Hematopoietic multipotent progenitor cell treated with erythropoietin and hydrocortisone succinate and interleukin-3 and kit ligand, for 6 days (in vitro differentiated cells): ENCODE data around the gene ADORA1.

Source experiments
- DNase-seq: peaks from one replicate; pipeline ENCODE4 v3.0.0-alpha.2; 2015

Gene ADORA1

DNA sequence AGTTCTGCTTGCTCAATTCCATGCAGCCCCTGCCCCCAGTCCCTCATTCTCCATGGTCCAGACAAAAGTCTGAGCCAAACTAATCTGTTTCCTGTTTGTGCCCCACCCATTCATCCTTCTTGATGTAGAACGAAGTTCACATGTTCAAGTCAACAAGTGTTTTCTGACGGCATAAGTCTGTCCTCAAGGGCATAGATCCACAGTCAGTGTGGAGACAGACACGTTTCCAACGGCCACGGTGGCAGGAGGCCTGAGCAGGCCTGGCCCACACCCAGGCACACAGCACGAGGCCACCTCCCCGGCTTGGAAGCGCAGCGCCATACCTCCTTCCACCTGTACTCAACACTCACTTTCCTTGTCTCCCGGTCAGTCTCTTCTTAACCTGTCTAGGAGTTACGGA lies 16.1 kb downstream of the ADORA1 start:
- DNase-seq = no peak

DNA sequence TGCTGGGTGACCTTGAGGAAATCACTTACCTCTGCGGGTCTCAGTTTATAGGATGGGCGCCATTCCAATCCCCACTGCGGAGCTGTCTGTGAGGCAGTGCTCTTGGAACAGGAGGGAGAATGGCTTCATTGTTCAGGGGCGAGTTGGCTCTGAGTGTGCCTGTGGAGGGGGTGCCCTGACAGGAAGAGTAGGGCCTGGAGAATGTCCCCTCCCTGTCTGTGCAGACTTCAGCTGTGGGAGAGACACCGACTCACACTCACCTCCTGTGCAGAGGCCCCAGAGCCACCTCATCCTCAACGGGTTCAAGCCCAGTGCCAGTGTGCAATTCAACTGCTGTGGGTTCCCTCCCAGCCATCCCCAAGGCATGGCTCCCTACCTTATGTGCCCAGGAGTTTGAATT lies 17.1 kb downstream of the ADORA1 start:
- no peak for DNase-seq

DNA sequence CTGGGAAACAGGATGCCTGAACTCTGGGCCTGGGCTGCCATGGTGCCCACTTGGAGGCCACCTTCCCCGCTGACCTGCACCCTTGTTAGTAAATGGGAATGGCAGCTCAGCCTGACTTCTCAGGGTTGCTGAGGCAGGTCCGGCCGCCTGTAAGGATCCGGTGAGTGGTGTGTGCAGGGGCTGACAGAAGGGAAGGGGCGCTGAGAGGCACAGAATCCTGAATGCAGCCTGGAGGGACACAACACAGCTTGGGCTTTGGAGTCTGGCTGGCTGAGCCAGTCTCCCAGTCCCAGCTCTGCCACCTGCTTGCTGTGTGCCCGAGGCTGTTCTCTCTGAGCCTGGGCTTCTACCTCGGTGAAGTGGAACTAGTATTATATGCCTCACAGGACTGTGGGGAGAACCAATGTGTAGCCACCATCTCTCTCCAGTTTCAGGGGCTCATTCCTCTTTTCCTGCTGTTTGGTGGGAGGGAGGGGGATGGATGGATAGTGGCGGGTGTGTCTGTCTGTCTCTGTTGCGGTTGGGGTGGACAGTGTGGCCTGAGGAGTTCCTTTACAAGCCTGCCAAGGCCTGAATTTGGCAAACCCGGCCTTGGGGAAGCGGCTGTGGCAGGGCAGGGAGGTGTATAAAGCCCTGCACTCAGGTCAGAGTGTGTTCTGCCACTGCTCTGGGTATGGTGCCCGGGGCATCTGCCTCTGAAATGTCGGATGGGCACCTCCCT lies 18.0 kb downstream of the ADORA1 start:
- no peak for DNase-seq

DNA sequence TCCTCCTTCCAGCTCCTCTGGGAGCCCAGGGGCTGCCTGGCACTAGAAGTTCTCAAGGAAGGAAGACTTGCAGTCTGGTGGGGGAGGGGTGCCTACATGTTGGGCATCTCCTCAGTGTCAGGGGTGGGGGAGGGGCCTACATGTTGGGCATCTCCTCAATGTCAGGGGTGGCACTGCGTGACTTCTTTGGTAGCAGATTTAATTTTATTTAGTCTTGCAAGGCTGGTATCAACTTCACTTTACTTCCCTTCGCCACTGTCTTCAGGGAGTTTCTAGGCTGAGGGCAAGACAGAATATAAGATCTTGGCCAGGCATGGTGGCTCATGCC lies 18.5 kb downstream of the ADORA1 start:
- no peak for DNase-seq

DNA sequence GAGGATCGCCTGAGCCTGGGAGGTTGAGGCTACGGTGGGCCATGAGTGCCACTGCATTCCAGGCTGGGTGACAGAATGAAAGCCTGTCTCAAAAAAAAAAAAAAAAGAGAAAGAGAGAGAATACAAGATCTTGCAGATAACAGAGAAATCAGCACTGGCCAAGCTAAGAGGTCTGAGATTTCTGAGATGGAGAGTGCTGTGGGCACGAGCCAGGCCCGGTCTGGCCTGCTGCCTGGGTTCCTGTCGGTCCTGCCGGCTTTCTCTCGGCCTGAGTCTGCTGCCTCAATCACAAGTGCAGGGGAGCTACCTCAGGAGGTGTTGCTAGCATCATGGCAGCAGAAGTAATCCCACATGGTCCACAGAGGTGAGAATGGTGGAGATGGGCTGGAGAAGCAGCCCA lies 19.0 kb downstream of the ADORA1 start:
- no peak for DNase-seq

DNA sequence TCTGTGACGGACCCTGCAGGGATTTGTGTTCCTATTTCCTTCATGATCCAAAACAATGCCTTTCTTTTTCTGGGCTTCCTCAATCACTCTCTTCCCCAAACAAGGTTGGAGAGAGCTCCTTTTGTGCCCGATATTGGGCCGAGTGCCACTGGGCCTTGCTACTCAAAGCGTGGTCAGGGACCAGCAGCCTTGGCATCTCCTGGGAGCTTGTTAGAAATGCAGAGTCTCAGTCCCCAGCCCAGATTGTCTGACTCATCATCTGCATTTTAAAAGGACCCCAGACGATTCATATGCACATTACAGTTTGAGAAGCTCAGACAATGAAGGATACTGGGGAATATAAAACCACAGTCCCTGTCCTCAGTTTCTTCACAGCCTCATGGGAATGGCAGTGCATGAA lies 19.9 kb downstream of the ADORA1 start:
- no peak for DNase-seq

DNA sequence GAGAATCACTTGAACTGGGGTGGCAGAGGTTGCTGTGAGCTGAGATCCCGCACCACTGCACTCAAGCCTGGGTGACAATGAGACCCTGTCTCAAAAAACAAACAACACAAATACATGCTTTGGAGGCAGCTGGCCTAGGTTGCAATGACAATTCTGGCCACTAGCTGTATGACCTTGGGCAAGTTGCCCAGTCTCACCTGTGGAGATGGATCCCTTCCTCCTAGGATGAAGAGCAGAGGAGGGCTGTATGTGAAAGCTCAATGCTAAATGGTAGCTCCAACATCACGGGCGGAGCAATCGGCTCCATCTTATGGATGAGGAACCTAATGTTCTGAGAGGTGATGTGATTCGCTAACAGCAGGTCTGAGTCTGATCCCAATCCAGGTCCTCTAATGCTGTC lies 20.6 kb downstream of the ADORA1 start:
- DNase-seq = no peak

DNA sequence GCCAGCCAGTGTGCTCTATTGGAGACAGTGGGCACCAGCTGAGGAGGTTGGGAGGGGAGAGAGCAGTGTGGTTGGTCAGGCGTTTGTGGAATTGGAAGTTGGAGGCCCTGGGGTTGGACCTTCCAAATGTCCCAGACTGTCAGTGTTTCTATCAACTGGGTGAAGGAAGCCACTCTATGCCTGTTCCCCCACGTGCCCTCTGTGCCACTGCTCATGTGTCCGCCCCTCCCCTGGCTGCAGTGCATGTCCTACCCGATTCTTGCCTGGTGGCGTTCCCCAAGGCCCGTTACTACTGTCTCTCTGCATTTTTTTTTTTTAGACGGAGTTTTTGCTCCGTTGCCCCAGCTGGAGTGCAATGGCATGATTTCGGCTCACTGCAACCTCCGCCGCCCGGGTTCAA lies 21.1 kb downstream of the ADORA1 start:
- DNase-seq = no peak

DNA sequence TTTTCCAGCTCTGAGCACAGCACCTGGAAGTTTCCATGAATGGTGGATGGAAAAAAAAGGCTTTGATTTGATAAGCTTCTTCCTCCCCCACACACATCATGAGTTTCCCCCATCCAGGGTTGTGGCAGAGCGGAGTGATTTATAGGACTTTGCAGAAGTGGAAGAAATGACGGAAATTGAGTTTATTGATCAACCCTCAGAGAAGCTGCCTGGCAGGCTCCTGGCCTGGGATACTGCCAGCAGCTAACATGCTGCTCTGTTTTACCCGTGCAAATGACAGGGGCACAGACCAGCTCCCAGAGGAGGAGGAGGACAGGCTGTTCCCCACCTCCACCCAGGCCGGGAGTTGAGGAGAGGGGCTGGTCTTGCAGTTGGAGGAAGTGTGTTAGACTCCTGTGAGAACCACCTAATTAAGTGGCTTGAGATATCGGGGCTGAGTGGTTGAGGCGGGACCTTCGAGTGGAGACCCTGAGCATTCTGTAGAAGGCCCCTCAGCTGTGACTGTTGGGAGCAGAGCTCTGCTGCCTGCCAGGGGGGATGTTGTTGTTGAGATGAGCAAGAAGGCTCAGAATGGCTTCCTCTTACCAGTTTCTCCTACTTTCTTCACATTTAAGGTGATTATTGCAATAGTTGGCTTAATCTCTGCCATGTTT lies 21.8 kb downstream of the ADORA1 start:
- DNase-seq = no peak

DNA sequence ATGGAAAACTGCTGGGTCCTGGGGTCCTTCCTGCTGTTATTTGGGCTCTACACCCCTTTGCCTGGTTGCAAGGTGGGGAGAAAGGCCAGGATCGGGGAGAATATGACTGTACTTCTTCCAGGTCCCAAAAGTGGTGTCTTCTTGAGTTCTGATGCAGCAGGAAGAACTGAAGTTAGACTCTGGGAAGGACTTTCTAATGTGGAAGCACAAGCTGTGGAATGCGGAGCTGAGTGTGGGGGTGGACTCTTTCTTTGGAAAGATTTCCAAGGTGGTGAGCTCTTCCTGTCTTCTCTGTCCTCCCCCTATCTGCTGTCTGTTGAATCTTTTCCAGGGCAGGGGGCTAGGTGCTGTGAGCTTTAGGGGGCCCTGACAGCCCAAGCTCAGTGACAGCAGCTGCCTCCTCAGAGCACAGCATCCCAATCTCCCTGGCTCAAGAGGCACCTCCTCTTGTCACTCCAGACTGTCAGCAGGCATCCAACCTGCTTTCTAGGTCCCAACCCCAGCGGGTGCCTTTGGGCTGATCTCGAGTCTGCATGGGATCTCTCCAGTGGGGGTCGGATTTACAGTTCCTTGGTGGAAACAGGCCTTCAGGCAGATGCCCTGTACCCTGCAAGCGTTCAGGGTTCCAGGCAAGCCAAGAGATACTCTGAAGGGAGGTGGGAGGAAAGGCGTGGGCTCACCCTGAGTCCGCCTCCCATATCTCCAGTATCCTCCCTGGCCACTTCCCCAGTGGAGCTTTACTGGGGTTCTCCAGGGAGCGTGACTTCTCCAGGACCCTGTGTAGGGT lies 23.2 kb downstream of the ADORA1 start:
- DNase-seq = no peak

DNA sequence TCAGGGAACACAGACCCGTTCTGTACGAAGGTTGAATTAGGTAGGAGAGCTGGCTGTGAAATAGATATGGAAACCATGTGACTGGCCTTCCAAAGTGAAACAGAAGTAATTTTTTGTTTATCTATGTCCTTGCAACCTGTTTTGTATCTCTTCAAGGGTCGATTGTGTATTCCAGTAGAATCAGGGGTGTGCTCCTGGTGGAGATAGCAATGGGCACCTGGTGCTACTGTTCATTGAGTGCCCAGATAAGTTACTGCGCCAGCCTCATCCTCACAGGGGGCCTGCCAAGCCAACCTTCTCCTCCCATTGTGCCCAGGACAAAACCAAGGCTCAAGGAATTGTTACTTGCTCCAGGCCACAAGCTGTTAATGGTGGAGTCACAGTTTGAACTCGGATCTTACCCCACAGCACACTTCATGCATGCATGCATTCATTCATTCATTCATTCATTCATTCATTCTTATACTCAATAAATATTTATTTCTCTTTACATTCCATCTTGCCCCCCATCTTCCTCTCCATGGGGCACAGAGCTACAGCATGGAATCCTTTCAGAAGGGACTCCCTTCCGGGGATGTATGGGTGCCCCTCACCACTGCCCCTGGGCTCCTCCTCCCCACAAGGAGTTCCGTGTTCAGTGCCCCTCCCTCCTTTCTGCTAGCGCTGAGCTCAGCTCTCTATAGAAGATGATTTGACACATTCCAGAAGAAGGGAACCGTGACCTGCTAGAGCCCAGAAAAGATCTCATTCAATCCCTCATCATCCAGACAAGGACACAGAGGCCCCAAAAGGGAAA lies 24.0 kb downstream of the ADORA1 start:
- no peak for DNase-seq

DNA sequence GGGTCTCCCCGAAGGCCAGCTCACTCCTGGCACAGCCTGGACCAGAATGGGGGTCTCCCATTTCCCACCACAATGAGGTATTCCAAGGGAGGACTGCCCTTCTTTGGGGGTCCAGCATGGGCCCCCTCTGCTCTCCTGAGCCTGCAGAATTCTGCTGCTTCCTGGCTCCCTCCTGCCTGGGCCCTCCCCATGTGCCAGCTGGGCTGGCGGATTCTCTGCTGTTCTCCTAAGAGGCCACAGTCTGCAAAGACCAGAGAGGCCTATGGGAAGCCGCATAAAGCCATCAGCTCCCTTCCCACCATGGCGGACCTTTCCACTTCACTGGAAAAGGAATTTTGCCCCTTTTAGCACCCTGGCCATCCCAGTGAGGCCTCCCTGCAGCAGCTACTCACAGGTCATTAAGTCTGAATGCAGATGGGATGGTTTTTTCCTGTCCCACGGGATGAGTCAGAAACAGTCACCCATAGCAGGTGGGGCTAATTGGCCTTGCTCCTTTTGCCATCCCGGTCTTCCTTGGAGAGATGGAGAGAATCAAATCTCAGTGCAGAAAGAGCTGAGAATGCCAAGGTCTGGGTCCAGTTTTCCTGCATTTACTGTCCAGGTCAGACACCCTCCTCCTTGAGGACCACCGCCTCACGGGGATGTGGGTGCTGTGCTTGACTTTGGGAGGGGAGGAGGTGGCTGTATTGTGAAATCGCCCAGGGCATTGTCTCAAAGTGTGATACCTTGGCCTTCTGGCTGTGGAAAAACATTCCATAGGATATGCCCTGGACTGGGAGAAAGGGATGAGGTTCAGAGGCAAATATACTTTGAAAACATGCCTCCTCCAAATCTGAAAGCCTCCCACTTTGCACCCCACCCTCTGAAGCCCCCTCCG lies 24.9 kb downstream of the ADORA1 start:
- DNase-seq = no peak

DNA sequence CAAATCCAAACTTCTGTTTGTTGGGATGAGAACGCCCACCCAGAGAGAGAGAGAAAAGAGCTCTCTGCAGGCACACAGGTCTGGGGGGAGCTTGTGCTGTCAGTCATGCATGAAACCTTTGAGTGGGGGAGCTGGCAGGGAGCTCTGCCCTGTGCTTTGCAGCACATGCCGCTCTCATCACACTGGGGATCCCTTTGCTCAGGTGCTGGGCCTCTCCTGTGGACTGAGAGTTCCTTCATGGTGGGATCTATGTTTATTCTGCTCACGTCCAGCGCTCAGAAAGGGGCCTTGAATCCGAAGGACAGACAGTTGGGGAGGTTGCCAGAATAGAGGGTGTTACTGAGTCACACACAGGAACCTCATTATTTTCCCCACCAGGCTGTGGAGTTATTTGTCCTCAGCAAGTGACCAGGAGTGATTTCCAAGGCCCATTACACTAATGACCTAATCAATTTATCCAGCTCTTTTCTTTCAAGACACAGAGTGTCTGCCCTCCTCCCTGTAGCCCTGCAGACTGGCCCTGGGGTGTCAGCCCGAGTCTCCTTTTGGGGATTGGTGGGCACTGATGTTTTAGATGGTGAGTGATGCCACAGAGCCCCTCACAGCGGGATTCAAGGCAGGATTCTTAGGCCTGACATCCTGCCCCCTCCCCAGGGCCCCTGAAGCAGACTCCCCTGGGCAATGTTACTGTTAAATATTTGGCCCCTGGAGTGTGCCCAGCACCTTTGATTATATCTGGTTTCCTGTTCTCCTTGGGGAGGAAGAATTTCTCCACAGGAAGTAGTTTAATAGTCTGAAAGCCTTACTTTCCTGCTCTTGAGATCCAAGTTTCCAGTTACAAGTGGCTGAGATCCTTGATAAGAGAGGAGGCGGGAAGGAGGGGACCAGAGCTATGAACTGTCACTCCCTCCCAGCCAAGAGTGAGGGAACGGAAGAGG lies 25.8 kb downstream of the ADORA1 start:
- DNase-seq = no peak

DNA sequence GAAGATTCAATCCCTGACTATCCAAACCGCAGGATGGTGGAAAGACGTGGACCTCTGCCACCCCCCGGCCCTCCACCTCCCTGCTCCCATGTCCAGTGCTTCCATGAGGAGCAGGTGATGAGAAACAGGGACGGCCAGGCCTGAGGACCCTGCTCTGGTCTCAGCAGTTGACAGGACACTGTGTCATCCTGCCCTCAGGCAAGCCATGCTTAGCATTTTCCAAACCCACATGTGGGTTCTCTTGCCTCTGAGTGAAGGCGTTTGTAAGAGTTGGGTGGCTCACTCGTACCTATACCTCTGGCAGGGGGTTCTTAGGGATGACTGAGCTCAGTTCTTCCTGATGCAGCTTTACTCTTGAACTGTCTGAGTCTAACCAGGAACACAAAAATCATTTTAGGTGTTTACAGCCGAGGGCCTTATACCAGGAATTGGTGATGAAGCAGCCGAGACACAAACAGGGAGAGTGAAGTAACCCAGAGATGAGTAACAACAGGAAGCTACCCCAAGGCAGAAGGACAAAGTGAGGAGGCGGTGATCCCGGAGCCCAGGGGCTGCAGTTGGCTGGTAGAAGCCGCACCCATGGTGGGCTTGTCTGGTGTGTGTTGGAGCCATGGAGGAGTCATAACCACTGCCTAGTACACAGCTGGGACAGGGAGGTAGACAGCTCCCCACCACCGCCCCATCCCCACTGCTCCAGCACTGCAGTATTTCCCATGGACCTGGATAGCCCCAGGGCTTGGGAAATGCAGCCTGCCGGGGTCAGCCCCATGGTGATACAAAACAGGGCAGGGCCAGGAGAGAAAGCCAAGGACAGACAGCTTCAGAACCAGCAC lies 26.7 kb downstream of the ADORA1 start:
- no peak for DNase-seq

DNA sequence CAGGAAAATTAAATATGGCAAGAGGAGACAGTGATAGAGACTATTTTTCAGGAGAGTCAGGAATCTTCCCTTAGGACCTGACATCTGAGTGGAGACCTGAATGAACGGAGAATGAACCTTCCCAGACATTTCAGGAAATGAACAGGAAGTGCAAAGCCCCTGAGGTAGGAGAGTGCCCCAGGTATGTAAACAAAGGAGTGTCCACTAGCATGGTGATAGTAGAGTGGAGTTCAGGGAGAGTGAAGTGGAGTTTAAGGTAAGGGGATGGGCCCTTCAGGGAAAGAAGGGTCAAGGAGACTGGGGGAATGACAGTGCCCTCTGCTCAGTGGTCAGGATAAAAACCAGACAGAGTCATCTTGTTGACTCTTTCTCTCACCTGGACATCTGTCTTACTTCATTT lies 28.8 kb downstream of the ADORA1 start:
- no peak for DNase-seq

DNA sequence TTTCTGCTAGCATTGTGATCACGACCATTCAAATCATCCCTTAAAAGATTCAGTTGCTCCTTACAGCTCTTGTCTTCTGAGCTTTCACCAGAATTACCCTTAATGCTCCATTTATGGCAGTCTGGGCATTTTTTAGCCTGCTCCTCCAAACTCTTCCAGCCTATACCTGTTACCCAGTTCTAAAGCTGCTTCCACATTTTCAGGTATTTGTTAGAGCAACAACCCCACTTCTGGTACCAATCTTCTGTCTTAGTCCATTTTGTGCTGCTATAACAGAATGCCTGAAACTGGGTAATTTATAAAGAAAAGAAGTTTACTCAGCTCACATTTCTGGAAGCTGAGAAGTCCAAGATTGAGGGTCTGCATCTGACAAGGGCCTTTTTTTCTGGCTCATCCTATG lies 30.9 kb downstream of the ADORA1 start:
- no peak for DNase-seq

DNA sequence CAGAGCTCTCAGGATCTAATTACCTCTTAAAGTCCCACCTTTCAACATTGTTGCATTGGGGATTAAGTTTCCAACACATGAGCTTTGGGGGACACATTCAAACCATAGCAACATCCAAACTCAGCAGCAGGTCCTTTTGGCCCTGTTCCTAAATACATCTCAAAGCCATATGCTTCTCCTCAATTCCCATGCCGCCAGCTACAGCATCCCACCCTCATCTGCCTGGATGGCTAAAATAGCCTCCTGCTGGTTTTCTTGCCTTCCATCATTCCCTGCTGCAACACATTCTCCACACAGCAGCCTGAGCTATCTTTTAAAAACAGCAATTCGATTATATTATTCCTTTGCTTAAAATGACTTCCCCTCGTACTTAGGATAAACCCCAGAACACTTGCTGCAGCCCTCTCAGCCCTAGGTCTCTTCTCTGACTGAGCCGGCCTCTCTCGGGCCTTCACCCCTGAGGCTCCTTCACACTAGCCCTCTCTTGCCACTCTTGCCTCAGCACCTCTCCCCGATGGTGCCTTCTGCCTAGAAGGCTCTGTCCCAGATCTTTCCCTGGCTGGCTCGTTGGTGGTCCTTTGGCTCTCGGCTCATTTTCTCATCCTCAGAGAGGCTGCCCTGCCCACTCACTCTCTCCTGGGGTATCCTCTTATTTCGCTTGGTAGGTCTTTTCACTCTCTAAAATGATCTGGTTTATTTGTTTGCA lies 31.6 kb downstream of the ADORA1 start:
- DNase-seq = no peak

DNA sequence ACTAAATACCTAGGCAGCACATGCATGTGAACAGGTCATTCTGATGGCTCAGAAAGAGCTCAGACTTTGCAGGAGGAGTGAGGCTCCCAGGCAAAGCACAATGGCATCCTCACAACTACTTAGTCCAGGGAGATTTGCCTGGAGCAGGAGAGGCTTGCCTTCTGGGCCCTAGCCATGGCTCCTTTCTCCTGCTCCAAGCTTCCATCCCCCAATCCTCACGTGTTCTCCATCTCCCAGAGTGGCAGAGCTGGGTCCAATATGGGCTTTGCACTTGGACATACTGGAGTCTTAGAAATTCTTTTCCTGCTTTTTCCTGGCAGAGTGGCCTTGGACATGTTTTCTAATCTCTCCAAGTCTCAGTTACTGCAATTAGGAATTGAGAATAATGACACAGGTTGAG lies 32.3 kb downstream of the ADORA1 start:
- no peak for DNase-seq

DNA sequence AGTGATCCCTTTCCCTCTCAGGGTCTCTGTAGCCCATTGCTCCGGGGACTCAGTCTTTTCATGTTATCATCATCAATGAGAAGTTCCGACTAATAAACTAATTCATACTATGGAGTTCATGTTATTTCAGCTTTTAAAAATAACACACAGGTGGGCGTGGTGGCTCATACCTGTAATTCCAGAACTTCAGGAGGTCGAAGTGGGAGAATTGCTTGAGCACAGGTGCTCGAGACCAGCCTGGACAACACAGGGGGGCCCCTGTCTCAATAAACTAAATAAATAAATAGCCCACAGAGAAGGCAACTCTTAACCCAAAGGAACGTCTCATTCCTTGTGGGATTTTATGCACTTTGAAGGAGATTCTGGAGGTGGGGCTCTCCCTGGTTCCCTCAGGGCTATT lies 33.6 kb downstream of the ADORA1 start:
- no peak for DNase-seq

DNA sequence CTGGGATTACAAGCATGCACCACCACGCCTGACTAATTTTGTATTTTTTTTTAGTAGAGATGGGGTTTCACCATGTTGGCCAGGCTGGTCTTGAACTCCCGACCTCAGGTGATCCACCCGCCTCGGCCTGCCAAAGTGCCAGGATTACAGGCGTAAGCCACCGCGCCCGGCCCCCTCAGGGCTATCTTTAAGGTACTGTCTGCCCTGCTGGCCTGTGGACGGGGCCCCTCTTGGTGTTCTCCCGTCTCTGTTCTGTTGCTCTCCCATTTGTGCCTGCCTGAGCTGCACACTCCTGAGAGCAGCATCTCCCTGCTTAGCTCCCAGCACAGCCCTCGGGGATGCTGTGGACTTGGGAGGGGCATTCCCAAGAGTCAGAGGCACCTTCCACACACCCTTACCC lies 34.2 kb downstream of the ADORA1 start:
- no peak for DNase-seq
